GM19455 (cell line): ENCODE results near the gene PDGFRB.

Experiments used
- ATAC-seq: cut with Tn5 transposase; IDR thresholded peaks from one replicate; pipeline ENCODE4 v1.9.1; 2021; ENCODE audit not compliant: unreplicated experiment

Gene PDGFRB

DNA sequence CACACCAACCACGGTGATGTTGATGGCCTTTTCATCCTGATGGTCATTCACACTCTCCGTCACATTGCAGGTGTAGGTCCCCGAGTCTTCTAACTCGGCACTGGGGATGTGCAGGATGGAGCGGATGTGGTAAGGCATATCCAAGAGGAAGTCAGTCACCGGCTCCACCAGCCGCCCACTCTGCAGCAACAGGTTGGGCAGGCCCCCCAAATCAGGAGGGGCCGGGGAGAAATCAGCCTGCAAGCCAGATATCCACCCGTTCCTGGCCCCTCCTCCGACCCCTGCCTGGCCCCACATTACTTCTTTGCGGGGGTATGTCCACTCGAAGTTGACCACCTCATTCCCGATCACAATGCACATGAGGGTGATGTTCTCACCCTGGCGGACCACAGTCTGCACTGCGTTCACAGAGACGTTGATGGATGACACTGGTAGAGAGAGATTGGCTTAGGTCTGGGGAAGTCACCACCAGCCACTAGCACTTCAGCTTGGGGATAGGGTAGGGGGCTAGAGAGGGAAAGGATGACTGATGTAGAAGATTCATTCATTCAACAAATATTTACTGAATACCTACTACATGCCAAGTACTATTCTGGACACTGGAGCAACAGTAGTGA is 22.0 kb downstream of the PDGFRB start:
- no peak for ATAC-seq

DNA sequence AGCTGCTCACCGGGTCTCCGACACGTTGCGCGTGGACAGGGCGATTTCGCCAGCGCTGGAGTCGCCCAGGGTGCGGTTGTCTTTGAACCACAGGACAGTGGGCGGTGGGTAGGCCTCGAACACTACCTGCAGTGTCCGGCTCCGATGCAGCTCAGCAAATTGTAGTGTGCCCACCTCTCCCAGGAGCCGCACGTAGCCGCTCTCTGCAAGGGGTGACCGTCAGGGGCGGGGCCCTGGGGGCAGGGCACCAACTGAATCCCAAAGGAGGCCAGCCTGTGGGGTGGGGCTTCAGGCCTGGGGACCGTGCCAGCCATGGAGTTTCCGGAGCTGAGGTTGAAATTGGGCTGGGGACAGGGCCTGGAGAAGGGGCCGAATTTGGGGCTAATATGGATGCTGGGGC is 22.9 kb downstream of the PDGFRB start:
- no peak for ATAC-seq

DNA sequence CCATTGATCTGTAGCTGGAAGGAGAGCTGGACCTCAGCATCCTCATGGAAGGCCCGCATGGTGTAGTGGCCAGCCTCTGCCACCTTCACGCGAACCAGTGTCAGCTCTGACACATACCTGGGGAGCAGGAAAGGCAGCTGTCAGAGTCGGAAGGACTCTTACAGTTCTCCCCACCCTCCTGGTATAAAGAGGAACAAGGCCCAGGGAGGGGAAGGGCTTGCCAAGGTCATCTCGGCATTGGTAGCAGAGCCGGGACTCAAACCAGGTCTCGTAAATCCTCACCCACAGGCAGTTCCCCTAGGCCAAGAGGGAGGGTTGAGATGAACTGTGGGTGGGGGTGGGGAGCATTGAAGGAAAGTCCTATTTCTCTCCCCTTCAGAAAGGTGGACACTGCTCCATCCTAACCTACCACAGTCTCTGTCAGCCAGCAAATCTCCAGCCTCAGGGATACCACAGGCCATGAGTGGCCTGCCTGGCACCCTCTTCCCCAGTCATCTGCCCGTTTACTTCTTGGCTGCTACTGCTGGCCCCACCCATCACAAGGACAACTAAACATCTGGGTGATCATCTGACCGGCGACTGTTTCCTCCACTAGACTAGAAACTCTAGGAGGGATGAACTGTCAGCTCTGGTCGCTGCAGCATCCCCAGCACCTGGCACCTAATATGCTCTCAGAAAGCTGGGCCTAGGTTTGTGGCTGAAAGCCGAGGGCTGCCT is 23.5 kb downstream of the PDGFRB start:
- ATAC-seq = no peak

DNA sequence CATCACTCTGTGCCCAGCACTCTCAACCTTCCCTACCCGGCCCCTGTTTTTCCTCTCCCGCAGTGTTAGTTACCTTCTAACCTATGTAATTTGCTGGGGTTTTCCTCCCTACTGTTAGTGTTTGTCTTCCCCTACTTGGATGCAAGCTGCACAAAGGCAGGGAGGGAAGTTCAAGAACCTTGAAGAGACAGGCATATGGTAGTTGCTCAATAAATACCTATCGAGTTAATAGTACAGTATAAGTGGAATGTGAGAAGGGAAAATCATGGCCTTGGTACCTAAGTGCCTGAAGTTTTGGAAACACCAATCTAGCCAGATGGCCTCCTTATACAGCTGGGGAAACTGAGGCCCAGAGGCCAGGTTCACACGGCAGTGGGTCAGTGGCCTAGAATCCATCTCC is 24.2 kb downstream of the PDGFRB start:
- no peak for ATAC-seq

DNA sequence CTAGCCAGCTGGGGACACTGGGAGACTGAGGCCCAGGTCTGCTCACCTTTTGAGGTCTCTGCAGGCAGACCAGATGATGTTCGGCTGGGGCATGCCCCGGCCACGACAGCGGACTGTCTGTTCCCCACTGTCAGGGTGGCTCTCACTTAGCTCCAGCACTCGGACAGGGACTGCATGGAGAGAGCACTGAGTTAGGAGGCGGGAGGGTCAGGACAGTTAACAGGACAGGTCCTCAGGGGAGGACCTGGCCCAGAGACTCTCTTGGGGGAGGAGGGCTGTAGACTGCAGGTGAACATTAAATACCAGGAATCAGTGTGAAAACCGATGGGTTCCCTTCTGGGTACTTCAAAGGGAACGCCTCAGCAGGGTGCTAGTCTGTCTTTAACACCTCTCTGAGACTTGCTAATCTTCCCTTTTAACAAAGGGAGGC is 25.1 kb downstream of the PDGFRB start:
- no peak for ATAC-seq

DNA sequence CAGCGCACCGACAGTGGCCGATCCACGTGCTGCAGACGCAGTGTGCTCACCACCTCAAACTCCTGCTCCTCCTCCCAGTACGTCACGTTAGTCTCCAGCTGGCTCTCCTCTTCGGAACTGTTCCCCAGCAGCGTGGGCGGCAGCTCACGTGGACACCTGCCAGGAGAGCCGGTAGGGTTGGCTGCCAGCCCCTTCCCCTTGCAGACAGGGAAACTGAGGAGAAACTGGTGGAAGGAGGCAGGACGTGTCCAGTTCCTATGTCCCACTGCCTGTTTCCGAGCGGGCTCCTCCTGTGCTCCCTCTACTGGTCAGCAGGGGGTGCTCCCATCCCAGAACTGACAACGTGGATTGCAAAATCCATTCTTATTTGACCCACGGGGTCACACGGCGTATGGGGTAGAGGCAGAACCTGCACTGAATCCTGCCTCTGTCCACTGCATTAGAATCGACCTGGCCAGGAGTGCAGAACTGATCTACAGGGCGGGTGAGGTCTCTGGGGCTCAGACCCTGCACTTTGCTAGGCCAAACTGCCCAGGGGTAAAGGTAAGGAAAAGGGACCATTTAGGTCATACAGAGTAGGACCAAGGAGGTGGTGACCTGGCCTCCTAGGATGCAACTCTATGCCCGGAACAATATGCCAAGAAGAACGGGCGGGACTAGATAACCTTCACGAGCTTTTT is 25.7 kb downstream of the PDGFRB start:
- ATAC-seq = peak; percentile 63

DNA sequence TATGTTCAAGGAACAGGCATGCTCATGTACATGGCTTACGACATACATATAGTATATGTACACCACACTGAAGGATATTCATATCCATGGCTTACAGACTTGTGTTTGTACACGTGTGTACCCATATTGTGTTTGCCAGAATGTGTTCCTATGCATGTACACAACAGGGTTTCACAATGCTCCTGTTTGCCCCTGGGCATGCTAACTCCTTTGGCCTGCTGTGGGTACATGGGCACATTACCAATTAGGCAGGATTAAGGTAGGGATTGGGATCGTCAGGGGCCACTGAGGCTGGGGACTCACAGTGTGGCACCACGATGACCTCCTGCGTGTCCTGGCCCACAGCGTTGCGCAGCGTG is 26.2 kb downstream of the PDGFRB start:
- ATAC-seq = no peak

DNA sequence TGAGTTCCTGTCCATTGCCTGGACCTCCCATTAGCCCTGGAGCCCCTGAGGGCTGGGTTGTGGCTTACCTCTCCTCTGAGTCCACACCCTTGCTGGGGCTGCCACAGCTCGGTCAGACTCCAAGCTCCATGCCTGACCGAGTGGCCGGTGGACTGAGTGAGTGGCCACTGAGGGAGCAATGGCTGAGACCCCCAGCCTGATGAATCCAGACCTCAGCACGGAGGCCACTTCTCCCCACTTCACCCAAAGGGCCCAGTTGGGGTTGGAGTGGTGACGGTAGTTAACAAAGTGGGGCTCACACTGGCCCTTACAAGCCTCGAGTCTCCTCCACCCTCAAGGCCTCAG is 28.8 kb downstream of the PDGFRB start:
- no peak for ATAC-seq

DNA sequence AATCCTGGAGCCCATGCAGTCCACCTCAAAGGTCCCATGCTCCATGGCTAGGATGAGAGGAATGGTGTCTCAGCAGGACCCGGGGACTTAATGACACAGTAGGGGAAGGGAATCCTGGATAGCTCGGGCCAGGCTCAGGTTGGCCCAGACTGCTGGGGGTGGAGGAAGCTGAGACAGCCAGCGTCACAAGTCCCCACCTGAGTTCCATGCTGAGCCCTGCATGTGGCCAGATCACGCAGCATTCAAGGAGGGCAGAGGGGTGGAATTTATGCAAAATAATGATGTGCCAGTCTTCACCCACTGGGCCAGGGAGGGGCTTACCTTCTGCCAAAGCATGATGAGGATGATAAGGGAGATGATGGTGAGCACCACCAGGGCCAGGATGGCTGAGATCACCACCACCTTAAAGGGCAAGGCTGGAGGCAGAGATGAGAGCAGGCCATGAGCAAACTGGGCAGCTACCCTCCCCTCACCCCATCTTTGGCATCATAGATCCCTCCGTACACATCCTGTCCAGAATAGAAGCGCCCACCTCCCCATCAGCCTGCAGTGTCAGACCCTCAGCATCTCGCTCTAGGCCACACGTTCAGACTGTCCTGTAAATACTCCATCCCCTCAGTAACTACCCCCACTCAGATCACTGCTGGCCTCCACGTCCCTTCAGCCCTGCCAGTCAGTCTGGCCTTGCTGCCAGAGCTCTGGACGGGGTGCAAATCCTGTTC is 29.3 kb downstream of the PDGFRB start:
- ATAC-seq = no peak

DNA sequence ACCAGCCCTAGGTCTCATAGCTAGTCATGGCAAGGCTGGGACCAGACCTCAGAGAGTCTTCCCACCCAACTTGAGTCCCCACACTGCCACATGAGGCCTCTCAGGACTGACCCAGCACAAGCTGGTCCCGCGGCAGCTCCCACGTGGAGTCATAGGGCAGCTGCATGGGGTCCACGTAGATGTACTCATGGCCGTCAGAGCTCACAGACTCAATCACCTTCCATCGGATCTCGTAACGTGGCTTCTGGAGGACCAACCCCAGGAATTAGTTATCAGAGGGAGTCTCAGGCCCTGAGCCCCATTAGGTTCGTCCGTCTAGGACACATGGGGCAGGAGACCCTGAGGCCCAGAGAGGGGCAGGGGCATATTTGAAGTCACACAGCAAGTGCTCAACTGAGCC is 30.3 kb downstream of the PDGFRB start:
- ATAC-seq = no peak

DNA sequence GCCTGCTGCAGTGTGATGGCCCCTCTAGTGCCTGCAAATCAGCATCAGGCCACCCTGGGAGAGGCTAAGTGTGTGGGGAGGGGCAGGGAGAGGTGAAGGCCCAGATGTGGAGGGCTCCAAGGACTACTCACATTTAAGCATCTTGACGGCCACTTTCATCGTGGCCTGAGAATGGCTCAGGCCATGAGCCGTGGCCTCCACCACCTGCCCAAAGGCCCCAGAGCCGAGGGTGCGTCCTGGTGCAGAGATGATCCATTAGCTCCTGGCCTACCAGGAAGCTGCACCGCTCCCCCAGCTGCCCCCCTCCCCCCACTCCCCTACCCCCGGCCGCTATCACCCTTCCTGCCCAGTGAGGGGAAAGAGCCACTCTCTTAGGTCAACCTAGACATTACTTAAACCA is 31.0 kb downstream of the PDGFRB start:
- no peak for ATAC-seq

DNA sequence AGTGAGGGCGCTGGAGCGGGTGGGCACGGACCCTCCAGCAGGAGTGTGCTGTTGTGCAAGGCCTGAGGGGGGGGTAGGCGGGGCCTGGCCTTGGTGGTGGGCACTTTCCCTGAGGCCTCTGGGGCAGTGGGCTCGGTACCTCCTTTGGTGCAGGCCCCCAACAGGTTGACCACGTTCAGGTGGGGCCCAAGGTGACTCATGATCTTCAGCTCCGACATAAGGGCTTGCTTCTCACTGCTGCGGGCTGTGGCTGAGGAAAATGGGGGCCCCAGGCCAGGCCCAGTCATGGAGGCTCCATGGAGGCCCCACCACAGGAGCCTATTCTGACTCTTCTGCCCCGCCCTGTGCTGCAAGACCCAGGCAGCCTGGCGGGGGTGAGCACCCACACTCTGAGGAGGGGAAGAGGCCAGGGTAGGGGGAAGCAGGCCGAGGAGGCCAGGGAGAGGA is 31.5 kb downstream of the PDGFRB start:
- ATAC-seq = no peak

DNA sequence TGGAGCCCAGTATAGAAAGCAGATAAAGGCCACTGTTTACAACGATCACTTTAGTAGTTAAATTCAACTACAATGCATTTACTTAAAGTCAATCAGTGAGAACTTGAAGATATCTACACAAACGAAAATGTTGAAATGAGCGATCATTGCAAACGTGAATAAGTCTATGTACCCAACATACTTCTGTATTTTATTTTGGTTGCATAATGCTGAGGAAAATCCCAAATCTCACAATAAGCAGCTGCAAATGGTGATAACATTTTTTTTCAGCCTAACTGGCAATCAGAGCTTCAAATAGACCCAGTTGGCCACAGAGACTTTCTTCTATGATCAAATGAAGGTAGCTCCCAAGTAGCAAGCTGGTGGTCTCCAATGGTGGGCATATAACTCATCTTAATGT is 32.1 kb downstream of the PDGFRB start:
- no peak for ATAC-seq

DNA sequence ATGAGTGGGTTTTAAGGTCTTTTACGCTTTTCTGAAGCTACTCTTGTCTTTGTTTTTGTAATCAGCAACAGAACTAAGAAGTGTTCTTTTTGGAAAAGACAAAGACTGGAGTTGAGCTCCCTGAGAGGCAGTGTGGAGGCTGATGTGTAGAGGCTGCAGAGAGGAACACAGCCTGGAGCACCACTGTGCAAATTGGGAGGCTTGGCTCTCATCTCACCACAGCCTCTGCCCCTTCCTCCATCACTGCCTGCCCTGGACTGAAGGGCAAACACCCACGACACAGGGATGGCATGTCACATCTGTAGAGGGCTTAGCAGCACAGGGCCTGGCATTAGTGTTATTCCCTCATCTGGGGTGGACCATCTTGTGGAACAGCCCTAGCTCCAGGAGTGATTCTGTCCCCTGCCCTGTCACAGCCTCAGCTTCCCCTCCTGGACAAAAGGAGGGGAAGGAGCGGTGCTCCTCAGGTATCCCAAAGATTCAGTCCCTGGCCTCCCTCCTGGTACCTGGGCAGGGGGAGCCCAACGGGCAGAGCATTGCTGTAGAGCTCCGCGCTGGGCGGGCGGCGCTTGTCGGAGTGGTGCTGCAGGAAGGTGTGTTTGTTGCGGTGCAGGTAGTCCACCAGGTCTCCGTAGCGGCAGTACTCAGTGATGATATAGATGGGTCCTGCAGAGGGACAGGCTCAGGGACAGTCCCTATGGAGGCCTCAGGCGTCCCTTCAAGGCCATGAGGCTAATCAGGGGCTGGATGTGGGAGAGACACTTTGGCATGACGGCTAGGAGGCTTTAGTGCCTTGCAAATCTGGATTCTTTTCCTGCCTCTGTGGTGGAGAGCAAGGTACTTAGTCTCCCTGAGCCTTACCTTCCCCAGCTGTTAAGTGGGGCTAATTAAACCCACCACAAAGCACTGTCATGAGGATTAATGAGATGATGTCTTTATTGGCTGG is 32.8 kb downstream of the PDGFRB start:
- ATAC-seq = no peak

DNA sequence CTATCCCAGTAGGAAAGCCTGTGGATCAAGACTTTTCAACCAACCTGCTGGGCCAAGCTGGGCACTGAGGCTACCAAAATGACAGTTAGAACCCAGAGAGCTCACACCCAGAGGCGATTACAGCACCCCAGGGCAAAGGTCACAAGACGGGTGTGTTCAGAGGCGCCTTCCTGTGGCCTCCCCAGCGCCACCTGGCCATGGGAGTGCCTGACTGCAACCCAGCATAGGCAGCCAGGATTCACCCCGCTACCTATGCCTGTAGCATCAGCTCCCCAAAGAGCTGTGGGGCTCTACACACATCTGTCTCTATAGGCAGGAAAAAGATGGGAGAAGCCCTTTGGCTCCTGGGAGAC is 33.5 kb downstream of the PDGFRB start:
- ATAC-seq = peak; percentile 65

DNA sequence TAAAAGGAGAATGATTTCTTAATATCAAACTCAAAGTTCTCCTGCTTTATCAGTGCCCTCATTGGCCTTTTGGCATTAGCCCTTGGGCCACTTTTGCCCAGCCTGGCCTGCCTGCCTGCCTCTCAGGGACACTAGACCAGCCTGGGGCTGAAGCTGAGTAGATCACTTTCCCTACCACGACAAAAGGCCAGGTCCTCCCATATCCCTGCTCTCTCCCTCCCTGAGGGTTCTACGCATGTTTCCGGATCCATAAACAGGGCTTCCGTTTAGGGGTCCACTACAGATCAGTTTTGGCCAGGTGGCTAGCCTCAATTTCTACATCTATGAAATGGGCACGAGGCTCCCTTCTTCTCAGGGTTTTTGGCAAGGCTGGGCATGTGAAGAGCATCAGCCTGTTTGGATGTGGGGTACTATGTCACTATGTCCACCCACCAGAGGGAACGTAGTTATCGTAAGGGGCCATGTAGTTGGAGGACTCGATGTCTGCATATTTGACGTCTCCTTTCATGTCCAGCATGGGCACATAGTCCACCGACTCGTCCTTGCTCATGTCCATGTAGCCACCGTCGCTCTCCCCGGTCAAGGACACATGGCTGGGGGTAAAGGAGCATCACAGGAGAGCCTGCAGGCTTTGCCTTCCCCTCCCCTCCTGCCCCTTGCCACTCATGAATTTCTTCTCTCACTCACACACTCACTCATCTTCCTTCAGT is 34.0 kb downstream of the PDGFRB start:
- ATAC-seq = no peak

DNA sequence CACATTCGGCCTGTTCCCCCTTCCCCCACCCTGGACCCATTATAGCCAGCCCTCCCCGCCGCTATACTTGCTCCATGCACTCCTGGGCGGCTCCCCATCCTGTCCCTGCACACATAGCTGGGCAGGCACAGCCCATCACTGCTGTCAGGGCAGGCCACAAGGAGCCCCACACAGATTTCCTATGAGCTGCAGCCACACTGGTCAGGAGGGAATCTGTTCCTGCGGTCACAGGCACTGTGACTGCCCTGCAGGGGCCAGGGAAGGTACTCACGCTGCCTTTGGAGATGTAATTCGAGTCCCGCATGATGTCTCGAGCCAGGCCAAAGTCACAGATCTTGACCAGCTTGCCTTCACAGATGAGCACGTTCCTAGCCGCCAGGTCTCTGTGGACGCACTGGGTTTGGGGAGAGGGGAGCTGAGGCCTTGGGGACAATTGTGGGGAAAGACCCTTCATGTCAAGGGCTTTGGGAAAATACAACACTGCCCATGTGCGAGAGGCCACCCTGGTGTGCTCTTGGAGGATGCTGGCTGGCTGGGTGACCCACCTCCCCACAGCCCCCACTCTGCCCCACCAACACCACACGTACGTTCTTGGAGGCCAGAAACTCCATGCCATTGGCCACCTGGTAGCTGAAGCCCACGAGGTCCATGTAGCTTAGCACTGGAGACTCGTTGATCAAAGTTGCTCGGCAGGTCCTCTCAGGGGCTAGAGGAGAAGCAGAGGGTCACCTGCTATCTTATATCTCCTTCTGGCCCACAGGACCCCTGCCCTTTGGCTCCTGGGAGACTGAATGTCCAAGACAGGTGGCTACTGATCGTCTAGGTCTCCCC is 34.8 kb downstream of the PDGFRB start:
- no peak for ATAC-seq

DNA sequence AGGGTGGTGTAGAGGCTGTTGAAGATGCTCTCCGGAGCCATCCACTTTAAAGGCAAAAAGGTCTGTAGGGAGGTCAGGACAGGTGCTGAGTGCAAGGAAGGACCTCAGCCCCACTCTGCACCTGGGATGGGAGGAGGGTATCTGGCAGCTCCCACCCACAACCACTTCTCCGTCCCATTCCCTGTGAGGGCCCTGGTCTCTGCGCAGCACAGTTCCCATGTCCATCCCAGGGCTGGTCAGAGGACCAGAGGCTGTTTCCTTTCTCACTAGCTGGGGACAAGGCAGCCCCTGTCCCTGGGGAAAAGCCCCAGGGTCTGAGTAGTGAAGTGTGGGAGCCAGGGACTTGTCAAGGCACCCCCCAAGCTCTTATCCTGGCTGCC is 35.6 kb downstream of the PDGFRB start:
- ATAC-seq = no peak

DNA sequence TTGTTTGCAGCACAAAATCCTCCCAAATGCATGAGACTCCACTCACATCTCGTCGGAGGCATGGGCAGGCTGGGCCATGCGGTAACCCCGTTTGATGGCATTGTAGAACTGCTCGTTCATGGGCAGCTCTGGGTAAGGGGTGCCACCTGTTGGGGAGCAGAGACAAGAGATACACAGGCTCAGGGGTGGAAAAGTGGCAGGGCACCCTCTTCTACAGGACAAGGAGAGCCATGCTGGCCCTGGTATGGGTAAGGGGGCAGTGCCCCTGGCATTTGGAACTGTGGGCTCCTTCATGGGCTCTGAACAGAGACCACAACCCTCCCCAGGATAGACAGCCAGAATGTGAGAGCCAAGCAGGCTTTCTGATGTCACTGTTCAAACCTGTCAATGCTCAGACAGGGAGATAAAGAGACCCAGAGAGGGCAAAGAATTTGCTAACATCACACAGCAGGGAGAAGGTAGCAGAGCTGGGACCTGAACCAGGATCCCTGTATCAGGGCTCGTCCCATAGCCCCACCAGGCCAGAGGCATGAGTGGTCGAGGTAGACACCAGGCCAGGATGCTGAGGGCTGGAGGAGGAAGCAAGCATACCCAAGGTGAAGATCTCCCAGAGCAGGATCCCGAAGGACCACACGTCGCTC is 36.1 kb downstream of the PDGFRB start:
- ATAC-seq = no peak
